ENCODE results near the gene UNC80. TPM values are rescaled to one million over a fixed set of nuclear protein-coding genes. Genes with fewer than 3 reads are reported as not detected.

Gene UNC80, protein sequence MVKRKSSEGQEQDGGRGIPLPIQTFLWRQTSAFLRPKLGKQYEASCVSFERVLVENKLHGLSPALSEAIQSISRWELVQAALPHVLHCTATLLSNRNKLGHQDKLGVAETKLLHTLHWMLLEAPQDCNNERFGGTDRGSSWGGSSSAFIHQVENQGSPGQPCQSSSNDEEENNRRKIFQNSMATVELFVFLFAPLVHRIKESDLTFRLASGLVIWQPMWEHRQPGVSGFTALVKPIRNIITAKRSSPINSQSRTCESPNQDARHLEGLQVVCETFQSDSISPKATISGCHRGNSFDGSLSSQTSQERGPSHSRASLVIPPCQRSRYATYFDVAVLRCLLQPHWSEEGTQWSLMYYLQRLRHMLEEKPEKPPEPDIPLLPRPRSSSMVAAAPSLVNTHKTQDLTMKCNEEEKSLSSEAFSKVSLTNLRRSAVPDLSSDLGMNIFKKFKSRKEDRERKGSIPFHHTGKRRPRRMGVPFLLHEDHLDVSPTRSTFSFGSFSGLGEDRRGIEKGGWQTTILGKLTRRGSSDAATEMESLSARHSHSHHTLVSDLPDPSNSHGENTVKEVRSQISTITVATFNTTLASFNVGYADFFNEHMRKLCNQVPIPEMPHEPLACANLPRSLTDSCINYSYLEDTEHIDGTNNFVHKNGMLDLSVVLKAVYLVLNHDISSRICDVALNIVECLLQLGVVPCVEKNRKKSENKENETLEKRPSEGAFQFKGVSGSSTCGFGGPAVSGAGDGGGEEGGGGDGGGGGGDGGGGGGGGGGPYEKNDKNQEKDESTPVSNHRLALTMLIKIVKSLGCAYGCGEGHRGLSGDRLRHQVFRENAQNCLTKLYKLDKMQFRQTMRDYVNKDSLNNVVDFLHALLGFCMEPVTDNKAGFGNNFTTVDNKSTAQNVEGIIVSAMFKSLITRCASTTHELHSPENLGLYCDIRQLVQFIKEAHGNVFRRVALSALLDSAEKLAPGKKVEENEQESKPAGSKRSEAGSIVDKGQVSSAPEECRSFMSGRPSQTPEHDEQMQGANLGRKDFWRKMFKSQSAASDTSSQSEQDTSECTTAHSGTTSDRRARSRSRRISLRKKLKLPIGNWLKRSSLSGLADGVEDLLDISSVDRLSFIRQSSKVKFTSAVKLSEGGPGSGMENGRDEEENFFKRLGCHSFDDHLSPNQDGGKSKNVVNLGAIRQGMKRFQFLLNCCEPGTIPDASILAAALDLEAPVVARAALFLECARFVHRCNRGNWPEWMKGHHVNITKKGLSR (N-terminal part only)
- polyA plus RNA-seq (0.09 to 0.13 TPM (median 0.10 TPM) in 3 replicates), polyA minus RNA-seq (0.22 to 0.30 TPM in 2 of 3 replicates, not detected in the other)
- 0.02 TPM for polyA plus RNA-seq (2011; ENCODE audit: low read depth)
- 0.05 and 0.10 TPM in 2 replicates for polyA plus RNA-seq (2011; cell fraction: cytosol; rRNA removed)
- polyA plus RNA-seq (2011; cell fraction: nucleus; rRNA removed), result 0.18 and 0.23 TPM in 2 replicates
- polyA plus RNA-seq (2012; ENCODE audit: low replicate concordance), result 0.01 and 0.07 TPM in 2 replicates
- 0.38 TPM for polyA minus RNA-seq (2011; cell fraction: cytosol; rRNA and poly(A)+ RNA removed)
- polyA minus RNA-seq (2011; cell fraction: nucleus; rRNA and poly(A)+ RNA removed), result 0.21 and 1.1 TPM in 2 replicates

DNA sequence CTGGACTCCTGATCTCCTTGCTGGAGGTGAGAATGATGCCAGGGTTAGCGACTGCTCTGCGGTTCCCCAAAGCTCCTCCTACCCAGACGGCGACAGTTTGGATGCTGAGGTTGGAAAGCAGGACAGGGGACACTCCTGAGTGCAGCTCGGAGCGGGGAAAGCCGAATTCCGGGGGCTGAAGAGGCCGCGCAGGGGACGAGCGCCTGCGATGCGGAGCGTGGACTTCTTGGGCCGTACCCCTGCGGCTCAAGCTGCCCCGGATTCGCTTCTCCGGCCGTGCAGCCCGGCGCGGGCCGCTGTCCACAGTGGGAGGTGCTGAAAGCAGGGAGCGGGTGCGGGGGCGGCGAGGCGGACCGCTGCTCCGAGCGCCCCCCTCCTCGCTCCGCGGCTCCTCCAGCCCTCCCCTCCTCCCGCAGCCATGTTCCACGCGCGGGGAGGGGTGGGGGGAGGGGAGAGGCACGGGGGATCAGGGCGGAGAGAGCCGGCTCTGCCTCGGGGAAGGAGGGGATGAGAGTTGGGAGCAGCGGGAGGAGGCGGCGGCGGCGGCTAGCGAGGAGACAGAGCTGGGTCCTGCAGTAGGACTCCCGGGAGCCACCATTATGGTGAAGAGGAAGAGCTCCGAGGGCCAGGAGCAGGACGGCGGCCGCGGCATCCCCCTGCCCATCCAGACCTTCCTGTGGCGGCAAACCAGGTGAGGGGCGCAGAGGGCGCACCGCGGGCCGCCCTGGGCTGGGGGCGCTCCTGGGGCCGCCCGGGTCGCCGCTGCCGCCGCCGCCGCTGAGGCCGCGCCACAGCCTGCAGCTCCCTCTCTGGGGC lies at the start of gene UNC80:
Gene UNC80, plus strand, starts transcription at position 359 of the 816 bp plus-strand sequence. Its CDS starts 241 bp downstream, at position 600.
- H2AFZ ChIP-seq (ENCODE audit: control insufficient read depth, low read length), result no peak within 1 kb of the TSS
- no peaks in the 10 kb centered on the region for H4K20me1 ChIP-seq (ENCODE audit: control insufficient read depth, extremely low read depth, insufficient read depth, low read length)
- H3K27me3 ChIP-seq (ENCODE audit: control insufficient read depth, extremely low read depth, insufficient read depth, low read length), result peaks cover 14% of the 10 kb centered on the region
- no peaks in the 10 kb centered on the region for H3K36me3 ChIP-seq (ENCODE audit: control insufficient read depth in 2 of 2, extremely low read depth in 1 of 2, insufficient read depth in 2 of 2, low read length in 2 of 2)
- DNase-seq (ENCODE audit: low read depth, low spot score) (no peak), FAIRE-seq (no peak)
- peak; percentile 64 for TF ChIP-seq EZH2 (IDR thresholded peaks at IDR 0.05; ENCODE audit: low read length)
- TF ChIP-seq CTCF (optimal IDR thresholded peaks at IDR 0.05 in 1 of 3, IDR thresholded peaks at IDR 0.05 in 1 of 3, conservative IDR thresholded peaks at IDR 0.05 in 1 of 3; ENCODE audit: extremely low read depth in 1 of 3, insufficient read depth in 2 of 3, low read length in 3 of 3), result no peak
- no peaks in the 10 kb centered on the region for H3K9me1 ChIP-seq (ENCODE audit: control insufficient read depth, extremely low read depth, insufficient read depth, low read length)
- no peaks in the 10 kb centered on the region for H3K79me2 ChIP-seq (ENCODE audit: control insufficient read depth, insufficient read depth, low read length)
- dilution Hi-C loops (cut with MboI; ENCODE audit: extremely low pct_ligation_motif_present, low sequenced_read_pairs), result no loop called here
- no peaks in the 10 kb centered on the region for H3K4me1 ChIP-seq (ENCODE audit: control insufficient read depth, extremely low read depth, insufficient read depth, low read length)
- H3K9ac ChIP-seq (ENCODE audit: control insufficient read depth, extremely low read depth, insufficient read depth, low read length), result no peak within 1 kb of the TSS
- peak within 1 kb of the TSS; percentile 25 to 40 (median 26) for H3K4me3 ChIP-seq (ENCODE audit: control insufficient read depth in 2 of 3, extremely low read depth in 1 of 3, insufficient read depth in 2 of 3, low read depth in 1 of 3, low read length in 3 of 3)
- H3K9me3 ChIP-seq (ENCODE audit: control insufficient read depth, low read depth, low read length), result no peaks in the 10 kb centered on the region
- no peak within 1 kb of the TSS for H3K27ac ChIP-seq (ENCODE audit: control insufficient read depth, insufficient read depth, low read length)
- peak within 1 kb of the TSS; percentile 82 for H3K4me2 ChIP-seq (ENCODE audit: control insufficient read depth, extremely low read depth, insufficient read depth, low read depth, low read length)

All from keratinocyte (primary cell).